GM18868 (cell line): Measurements from ENCODE around the gene GTSE1.
"Not testable (repeated sequence)": the region's sequence is repeated elsewhere in the genome, so short reads cannot be mapped to it uniquely, and the experiment has no call there.

ENCODE experiments used
- ATAC-seq: cut with Tn5 transposase; IDR thresholded peaks from one replicate; pipeline ENCODE4 v1.9.1; 2021; ENCODE audit warnings: mild to moderate bottlenecking, moderate library complexity; ENCODE audit not compliant: unreplicated experiment

GTSE1 gene

GRCh38 chr22:46293577-46294260, 3.0 kb upstream of the GTSE1 start:
- ATAC-seq: no peak

DNA sequence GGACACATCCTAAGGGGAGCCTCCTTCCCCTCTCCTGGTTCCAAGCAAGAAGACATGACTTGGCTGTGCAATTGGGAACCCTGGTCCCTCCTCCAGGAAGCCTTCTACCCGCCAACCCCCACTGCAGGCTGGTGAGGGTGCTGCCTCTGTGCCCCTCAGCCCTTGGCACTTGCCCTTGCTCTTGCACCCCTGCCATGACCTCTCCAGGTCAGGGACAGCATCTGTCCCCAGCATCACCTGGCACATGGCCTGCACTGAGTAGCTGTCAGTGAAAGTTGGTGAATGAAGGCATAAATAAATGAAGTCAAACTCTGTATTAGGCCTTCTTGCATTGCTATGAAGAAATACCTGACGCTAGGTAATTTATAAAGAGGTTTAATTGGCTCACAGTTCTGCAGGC, 1.9 kb upstream of the GTSE1 start:
- no peak for ATAC-seq

DNA sequence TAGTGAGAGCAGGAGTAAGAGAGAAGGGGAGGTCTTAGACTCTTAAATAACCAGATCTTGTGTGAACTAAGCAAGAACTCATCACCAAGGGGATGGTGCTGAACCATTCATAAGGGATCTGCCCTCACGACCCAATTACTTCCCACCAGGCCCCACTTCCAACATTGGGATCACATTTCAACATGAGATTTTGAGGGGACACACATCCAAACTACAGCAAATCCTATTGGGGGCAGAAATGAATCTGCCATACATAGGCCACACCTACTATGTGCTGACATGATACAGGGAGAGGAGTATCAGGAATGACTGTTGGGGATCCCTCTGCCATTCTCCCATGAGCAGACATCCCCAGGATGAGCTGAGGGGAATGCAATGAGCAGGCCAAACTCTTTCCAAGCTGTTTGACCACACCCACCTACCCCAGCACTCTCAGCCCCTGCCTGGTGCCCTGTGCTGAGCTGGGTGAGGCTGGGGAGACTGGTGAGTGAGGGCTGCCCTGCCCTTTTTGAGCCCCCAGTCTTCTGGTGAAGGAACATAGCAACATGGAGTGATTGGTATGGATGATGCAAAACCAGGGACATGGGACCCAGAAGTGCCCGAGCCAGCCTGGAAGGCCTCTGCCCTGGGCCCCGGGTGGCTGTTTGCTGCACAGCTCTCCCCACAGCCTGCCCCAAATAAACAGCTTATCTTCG, 1.2 kb upstream of the GTSE1 start:
- no peak for ATAC-seq

DNA sequence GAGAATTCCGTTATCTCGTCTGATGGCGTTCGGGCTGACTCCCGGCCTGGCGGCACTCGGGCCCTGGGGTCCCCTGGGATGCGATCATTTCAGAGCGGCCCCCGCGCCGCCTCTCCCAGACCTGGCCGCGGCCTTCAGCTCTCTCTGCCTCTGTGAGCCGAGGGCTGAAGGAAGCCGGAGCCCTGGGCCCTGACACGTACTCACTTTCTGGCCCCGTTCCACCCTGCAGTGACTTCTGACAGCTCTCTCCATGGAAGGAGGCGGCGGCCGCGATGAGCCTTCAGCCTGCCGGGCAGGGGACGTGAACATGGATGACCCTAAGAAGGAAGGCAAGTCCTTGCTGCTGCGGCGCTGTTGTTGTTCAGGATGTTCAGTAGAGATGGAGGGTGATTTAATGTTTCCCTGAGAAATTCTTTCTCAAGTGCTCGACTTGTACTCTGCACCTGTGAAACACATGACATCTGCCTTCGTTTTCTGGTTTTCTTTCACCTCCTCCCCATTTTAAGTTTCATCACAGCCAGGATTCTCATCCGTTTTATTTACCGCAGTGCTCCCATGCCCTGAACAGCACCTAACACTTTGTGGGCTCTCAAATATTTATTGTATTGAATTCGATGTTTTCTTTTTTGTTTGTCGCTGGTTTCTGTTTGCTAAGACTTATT, 612 bp downstream of the GTSE1 start:
- ATAC-seq: no peak

- no peak for ATAC-seq
Observed at GRCh38 chr22:46299101-46299500, 2.4 kb downstream of the GTSE1 start.

DNA sequence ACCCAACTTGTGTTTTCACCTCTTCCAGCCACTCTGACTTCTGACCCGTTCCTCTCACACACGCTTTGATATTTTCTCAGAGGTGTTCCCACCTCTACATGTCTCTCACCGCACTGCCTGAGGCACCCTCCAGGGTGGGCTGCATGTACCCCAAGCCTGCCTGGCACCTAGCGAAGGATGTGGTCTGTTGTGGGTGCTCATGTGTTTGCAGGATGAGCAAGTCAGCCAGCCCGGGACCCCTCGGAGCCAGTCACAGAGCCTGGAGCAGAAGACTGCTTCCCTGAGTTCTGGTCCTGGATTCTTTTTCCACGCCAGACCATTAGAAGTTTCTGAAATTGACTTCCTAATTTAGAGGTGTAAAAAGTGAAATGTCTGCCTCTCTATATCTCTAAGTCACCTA, 3.8 kb downstream of the GTSE1 start:
- no peak for ATAC-seq

GRCh38 chr22:46303347-46303965, 6.8 kb downstream of the GTSE1 start:
- ATAC-seq: no peak

- ATAC-seq: no peak
Observed at GRCh38 chr22:46308283-46308988, 11.8 kb downstream of the GTSE1 start.

GRCh38 chr22:46309526-46310085, 12.9 kb downstream of the GTSE1 start:
- no peak for ATAC-seq

DNA sequence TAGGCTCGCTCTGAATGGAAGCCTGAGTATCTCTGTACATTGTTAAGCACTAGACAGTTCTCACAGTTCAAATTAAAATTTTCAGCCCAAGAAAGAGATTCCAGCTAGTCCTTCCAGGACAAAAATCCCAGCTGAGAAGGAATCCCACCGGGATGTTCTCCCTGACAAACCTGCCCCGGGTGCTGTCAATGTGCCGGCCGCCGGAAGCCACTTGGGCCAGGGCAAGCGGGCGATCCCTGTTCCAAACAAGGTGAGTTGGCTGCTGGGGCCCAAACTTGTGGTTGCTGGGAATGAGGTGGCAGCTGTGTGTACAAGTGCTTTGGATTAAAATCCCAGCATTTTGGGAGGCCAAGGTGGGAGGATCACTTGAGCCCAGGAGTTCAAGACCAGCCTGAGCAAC, 15.4 kb downstream of the GTSE1 start:
- ATAC-seq: no peak

DNA sequence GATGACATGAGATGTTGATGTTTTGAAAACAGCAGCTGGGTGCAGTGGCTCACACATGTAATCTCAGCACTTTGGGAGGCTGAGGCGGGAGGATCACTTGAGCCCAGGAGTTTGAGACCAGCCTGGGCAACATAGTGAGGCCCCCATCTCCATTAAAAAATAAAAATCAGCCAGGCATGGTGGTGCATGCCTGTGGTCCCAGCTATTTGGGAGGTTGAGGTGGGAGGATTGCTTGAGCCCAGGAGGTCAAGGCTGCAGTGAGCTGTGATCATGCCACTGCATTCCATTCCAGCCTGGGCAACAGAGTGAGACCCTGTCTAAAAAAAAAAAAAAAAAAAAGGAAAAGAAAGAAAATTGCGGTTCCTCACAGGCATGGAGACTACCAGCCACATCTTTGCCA, 16.2 kb downstream of the GTSE1 start:
- ATAC-seq: not testable (repeated sequence)

DNA sequence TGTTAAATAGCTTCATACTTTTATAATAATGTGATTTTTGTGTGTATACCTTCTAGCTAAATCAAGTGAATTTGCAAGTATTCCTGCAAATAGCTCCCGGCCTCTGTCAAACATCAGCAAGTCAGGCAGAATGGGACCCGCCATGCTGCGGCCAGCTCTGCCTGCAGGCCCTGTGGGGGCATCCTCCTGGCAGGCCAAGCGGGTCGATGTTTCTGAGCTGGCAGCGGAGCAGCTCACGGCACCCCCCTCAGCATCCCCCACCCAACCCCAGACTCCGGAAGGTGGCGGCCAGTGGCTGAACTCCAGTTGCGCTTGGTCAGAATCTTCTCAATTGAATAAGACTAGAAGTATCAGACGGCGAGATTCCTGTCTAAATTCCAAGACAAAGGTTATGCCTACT, 19.3 kb downstream of the GTSE1 start:
- no peak for ATAC-seq

DNA sequence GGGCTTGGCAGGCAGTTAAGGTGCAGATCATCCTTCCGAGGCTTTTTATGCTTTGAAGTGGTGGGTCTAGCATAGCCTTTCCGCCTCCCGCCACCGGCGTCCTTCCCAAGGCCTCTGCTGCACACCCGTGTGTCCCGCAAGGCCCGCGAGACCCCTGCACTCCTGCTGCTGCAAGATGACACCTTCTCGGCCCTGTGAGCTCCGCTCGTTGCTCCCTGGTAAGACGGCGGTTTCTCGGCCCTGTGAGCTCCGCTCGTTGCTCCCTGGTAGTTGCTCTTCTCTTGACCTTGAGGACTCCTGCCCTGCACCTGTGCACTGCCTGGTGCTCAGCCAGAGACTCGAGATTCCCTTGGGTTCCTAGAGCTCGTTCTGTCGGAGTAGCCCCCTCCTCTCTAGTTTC, 21.0 kb downstream of the GTSE1 start:
- ATAC-seq: no peak

GRCh38 chr22:46318576-46318975, 21.9 kb downstream of the GTSE1 start:
- no peak for ATAC-seq

GRCh38 chr22:46319319-46319718, 22.6 kb downstream of the GTSE1 start:
- ATAC-seq: no peak

DNA sequence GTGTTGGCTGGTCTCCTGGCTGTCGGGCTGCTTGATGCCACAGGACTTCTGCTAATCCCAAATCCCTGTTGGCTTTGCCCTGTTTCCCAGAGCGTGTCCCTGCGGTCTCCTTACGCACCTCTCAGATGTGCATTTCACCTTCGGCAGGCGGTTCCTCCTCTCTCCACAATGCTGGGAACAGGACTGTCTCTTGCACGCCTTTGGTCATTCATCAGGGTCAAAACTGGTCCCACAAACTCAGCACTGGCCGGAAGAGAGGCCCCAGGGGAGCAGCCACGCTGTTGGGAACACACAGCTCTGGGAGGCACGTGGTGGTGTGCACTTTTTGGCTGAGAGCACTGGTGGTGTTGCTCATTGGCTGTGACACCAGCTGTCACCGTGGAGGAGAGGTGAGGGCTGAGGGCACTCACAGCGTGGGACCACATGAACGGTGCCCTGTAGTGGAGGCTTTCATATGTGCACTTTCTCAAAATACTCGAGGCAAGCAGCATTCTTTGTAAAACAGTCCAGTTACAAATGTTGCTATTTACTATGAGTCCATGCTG, 23.6 kb downstream of the GTSE1 start:
- ATAC-seq: no peak

- no peak for ATAC-seq
Observed at GRCh38 chr22:46320716-46321386, 24.2 kb downstream of the GTSE1 start.

DNA sequence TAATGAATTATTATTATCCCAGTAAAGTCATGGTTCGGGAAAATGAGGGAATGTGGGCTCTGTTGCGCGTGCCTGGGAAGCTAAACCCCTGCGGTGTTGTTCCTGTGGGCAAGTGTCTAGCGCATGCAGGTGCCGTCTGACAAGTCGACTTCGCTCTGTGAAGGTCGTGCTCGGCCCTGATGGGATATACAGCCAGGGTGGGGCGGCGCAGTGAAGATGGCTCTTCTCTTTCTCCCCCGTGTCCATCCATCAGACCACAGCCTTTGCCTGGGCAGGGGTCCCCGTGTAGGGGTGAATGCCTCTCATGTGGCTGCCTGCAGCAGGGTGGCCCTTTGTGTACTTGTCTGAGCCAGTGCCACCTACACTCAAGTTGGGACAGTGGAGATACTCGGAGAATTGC, 26.0 kb downstream of the GTSE1 start:
- no peak for ATAC-seq

DNA sequence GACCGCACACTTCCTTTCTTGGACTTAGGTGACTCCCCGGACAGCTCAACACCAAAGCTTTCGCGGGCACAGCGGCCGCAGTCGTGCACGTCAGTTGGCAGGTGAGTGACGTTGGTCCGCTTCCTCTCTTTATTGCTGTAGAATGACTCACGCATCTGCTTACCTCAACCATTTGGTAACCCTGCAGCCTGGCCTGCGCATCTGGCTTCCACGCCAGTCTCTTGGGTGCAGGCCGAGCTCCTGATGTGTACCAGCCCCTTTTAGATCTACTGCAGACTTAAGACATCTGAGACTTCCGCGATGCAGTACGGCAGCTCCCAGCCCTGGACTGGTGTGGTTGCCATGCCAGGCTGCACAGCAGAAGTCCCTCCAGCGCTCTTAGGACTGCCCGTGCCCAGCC, 26.5 kb downstream of the GTSE1 start:
- no peak for ATAC-seq

DNA sequence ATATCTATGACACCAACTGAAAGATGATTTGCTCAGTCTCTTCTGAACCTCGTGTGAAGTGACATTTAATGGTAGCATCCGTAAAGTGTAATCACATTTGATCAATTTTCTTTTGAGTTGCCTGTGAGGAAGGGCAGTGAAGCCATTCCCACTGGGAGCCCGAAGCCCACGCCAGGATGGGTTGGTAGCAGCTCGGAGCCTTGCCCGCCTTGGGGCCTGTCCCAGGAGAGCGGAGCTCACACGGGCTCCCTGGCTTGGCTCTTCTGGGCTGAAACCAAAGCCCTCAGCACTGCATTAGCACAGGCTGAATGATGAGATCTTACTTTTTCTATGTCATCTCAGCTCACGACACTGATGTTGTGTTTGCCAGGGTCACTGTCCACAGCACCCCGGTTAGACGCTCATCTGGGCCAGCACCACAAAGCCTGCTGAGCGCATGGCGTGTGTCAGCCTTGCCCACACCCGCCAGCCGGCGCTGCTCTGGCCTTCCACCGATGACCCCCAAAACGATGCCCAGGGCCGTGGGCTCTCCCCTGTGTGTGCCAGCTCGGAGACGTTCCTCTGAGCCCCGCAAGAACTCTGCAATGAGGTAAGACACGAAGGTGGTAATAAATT, 29.5 kb downstream of the GTSE1 start:
- no peak for ATAC-seq
